OCI-LY1 (cell line): ENCODE results near the gene FAM72D.
"Not testable (repeated sequence)": the region's sequence is repeated elsewhere in the genome, so short reads cannot be mapped to it uniquely, and the experiment has no call there.

Source experiments
- EZH2 ChIP-seq: fragments of 200-600 bp; sonication (generic), shearing (Covaris generic); IDR thresholded peaks from 2 replicates; pipeline ENCODE4 v1.8.0; 2017; ENCODE audit warnings: borderline replicate concordance, mixed run types, mild to moderate bottlenecking, antibody characterized with exemption, low read length, moderate library complexity, mixed read lengths
- TF ChIP-seq, protein P1 (sequence below): fragments of 200-600 bp; sonication (generic), shearing (Covaris generic); IDR thresholded peaks from 2 replicates; pipeline ENCODE4 v1.5.1; 2017; ENCODE audit warnings: mild to moderate bottlenecking, antibody characterized with exemption, low read length, moderate library complexity, mixed read lengths

GRCh38 chr1:145127144-145127543 lies 31.4 kb downstream of the FAM72D start:
- TF ChIP-seq, protein P1, sequence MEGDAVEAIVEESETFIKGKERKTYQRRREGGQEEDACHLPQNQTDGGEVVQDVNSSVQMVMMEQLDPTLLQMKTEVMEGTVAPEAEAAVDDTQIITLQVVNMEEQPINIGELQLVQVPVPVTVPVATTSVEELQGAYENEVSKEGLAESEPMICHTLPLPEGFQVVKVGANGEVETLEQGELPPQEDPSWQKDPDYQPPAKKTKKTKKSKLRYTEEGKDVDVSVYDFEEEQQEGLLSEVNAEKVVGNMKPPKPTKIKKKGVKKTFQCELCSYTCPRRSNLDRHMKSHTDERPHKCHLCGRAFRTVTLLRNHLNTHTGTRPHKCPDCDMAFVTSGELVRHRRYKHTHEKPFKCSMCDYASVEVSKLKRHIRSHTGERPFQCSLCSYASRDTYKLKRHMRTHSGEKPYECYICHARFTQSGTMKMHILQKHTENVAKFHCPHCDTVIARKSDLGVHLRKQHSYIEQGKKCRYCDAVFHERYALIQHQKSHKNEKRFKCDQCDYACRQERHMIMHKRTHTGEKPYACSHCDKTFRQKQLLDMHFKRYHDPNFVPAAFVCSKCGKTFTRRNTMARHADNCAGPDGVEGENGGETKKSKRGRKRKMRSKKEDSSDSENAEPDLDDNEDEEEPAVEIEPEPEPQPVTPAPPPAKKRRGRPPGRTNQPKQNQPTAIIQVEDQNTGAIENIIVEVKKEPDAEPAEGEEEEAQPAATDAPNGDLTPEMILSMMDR, result not testable (repeated sequence)
- TF ChIP-seq EZH2, result not testable (repeated sequence)
